Measurements from ENCODE around the gene CNOT3.

Gene CNOT3

GRCh38 chr19:54196536-54196935 lies 59.0 kb downstream of the CNOT3 start:
- H3K4me3 ChIP-seq (ENCODE audit: low read length), result no peak overlapping the region
- TF ChIP-seq ZNF274 (IDR thresholded peaks at IDR 0.05; ENCODE audit: low read depth, low read length), result no peak

- no peak overlapping the region for H3K4me3 ChIP-seq (ENCODE audit: low read length)
- TF ChIP-seq ZNF274 (IDR thresholded peaks at IDR 0.05; ENCODE audit: low read depth, low read length), result no peak
These were observed 59.6 kb downstream of the CNOT3 start for GRCh38 chr19:54197121-54197520.

- H3K4me3 ChIP-seq (ENCODE audit: low read length), result no peak overlapping the region
- no peak for TF ChIP-seq ZNF274 (IDR thresholded peaks at IDR 0.05; ENCODE audit: low read depth, low read length)
These were observed 61.8 kb downstream of the CNOT3 start for GRCh38 chr19:54199401-54199800.

GRCh38 chr19:54201172-54201701 lies 63.7 kb downstream of the CNOT3 start:
- H3K4me3 ChIP-seq (ENCODE audit: low read length), result peak overlapping the region; percentile 97
- no peak for TF ChIP-seq ZNF274 (IDR thresholded peaks at IDR 0.05; ENCODE audit: low read depth, low read length)

- no peak for TF ChIP-seq ZNF274 (IDR thresholded peaks at IDR 0.05; ENCODE audit: low read depth, low read length)
- peak overlapping the region; percentile 97 for H3K4me3 ChIP-seq (ENCODE audit: low read length)
These were observed 64.4 kb downstream of the CNOT3 start for GRCh38 chr19:54201980-54202379.

GRCh38 chr19:54203151-54203611 lies 65.6 kb downstream of the CNOT3 start:
- peak overlapping the region; percentile 97; the same call in 1 of the 2 replicates for H3K4me3 ChIP-seq (ENCODE audit: low read length)
- no peak for TF ChIP-seq ZNF274 (IDR thresholded peaks at IDR 0.05; ENCODE audit: low read depth, low read length)

GRCh38 chr19:54204767-54205468 lies 67.4 kb downstream of the CNOT3 start:
- TF ChIP-seq ZNF274 (IDR thresholded peaks at IDR 0.05; ENCODE audit: low read depth, low read length), result no peak
- no peak overlapping the region for H3K4me3 ChIP-seq (ENCODE audit: low read length)
